ENCODE data around the gene THOC6. TPM values are rescaled to one million over a fixed set of nuclear protein-coding genes. Genes with fewer than 3 reads are reported as not detected.
A peak's percentile ranks its signal among the peaks of the same experiment; 100 is the strongest.

THOC6 gene
- total RNA-seq, 1 experiment from 2014 or later, result 56.7 TPM

GRCh38 chr16:2982402-2982801 is 41.4 kb upstream of the THOC6 start:
- Histone ChIP-seq H3K9me3 (ENCODE audit: control insufficient read depth, insufficient read depth, low read depth, low read length) (no peaks in the 10 kb centered on the region), H3K36me3 (ENCODE audit: control insufficient read depth, insufficient read depth, low read length) (peaks cover 2% of the 10 kb centered on the region; the same call in 1 of the 2 replicates), H3K4me1 (ENCODE audit: control insufficient read depth, insufficient read depth, low read length) (peaks cover 30% of the 10 kb centered on the region), H3K4me3 (ENCODE audit: low read depth in 2 of 2, low read length in 2 of 2) (no peak overlapping the region), H3K27ac (ENCODE audit: low read length) (peak overlapping the region; percentile 96), H3K27me3 (ENCODE audit: control insufficient read depth, insufficient read depth, low read length) (no peaks in the 10 kb centered on the region)
- CTCF ChIA-PET, result no interaction called here
- intact Hi-C loops (cut with micrococcal nuclease; ENCODE audit: unreplicated experiment) (no loop called here), in situ Hi-C loops (cut with HindIII; ENCODE audit: low pct_unique_long_range_greater_than_20kb, low sequenced_read_pairs) (no loop called here)
- no peak for TF ChIP-seq CTCF (IDR thresholded peaks at IDR 0.05)
- no peak for TF ChIP-seq REST (IDR thresholded peaks at IDR 0.05; ENCODE audit: insufficient read depth in 1 of 2, low read depth in 2 of 2, low read length in 1 of 2)
- no peak for TF ChIP-seq SIN3A (IDR thresholded peaks at IDR 0.05; ENCODE audit: borderline replicate concordance, insufficient read depth, low read depth, low read length)
- no peak for TF ChIP-seq TCF7L2 (IDR thresholded peaks at IDR 0.05; ENCODE audit: low read depth, low read length)
- TF ChIP-seq POLR2AphosphoS5 (IDR thresholded peaks at IDR 0.05; ENCODE audit: low read depth, low read length), result no peak
- no peak for DNase-seq (ENCODE audit: low read depth, low spot score)
- no peak for ATAC-seq
- BruUV-seq (replicated peaks), result no TSS peak
- POLR2A ChIA-PET, result interaction anchor here (0.6 kb wide), 1 partner anchor 73 kb away, joined by 3 read pairs; no protein-coding TSS in a partner anchor

GRCh38 chr16:2983706-2984136 is 40.1 kb upstream of the THOC6 start:
- POLR2A ChIA-PET, result no interaction called here
- Histone ChIP-seq H3K9me3 (ENCODE audit: control insufficient read depth, insufficient read depth, low read depth, low read length) (no peaks in the 10 kb centered on the region), H3K4me1 (ENCODE audit: control insufficient read depth, insufficient read depth, low read length) (peaks cover 20% of the 10 kb centered on the region), H3K36me3 (ENCODE audit: control insufficient read depth, insufficient read depth, low read length) (peaks cover 2% of the 10 kb centered on the region; the same call in 1 of the 2 replicates), H3K4me3 (ENCODE audit: low read depth in 2 of 2, low read length in 2 of 2) (peak overlapping the region; percentile 13 to 48), H3K27ac (ENCODE audit: low read length) (peak overlapping the region; percentile 41), H3K27me3 (ENCODE audit: control insufficient read depth, insufficient read depth, low read length) (no peaks in the 10 kb centered on the region)
- DNase-seq (ENCODE audit: low read depth, low spot score) (no peak), ATAC-seq (peak; percentile 75)
- peak; percentile 99 for TF ChIP-seq CTCF (IDR thresholded peaks at IDR 0.05)
- no peak for TF ChIP-seq SIN3A (IDR thresholded peaks at IDR 0.05; ENCODE audit: borderline replicate concordance, insufficient read depth, low read depth, low read length)
- no peak for TF ChIP-seq REST (IDR thresholded peaks at IDR 0.05; ENCODE audit: insufficient read depth in 1 of 2, low read depth in 2 of 2, low read length in 1 of 2)
- CTCF ChIA-PET, result no interaction called here
- intact Hi-C loops (cut with micrococcal nuclease; ENCODE audit: unreplicated experiment), result no loop called here
- in situ Hi-C loops (cut with HindIII; ENCODE audit: low pct_unique_long_range_greater_than_20kb, low sequenced_read_pairs), result no loop called here
- BruUV-seq (replicated peaks), result no TSS peak
